GM12878 (cell line): ENCODE results near the gene C15orf61. TPM values are rescaled to one million over a fixed set of nuclear protein-coding genes. Genes with fewer than 3 reads are reported as not detected.

ENCODE experiments used
- ATF3 ChIP-seq: IDR thresholded peaks from 2 replicates; pipeline ENCODE4 v1.6.1; 2011; ENCODE audit warnings: low read depth, mild to moderate bottlenecking, low read length, moderate library complexity, borderline replicate concordance; ENCODE audit errors: extremely low read depth
- HCFC1 ChIP-seq: fragments of 150-350 bp; IDR thresholded peaks from 2 replicates; pipeline ENCODE4 v1.6.1; 2014; ENCODE audit warnings: low read length
- MXI1 ChIP-seq: fragments of 150-350 bp; IDR thresholded peaks from 2 replicates; pipeline ENCODE4 v1.6.1; 2011; ENCODE audit warnings: low read depth, mild to moderate bottlenecking, inconsistent platforms, low read length, improper control_type of control experiment
- NBN ChIP-seq: fragments of 450-650 bp; IDR thresholded peaks from 2 replicates; pipeline ENCODE4 v1.6.1; 2016
- NRF1 ChIP-seq: conservative IDR thresholded peaks from 2 replicates; pipeline ENCODE4 v1.6.1; 2011; ENCODE audit warnings: mild to moderate bottlenecking, low read depth, low read length, improper control_type of control experiment
- RCOR1 ChIP-seq: conservative IDR thresholded peaks from 2 replicates; pipeline ENCODE4 v1.6.1; 2012; ENCODE audit warnings: low read depth, low read length, improper control_type of control experiment
- SMC3 ChIP-seq: IDR thresholded peaks from 2 replicates; pipeline ENCODE4 v1.6.1; 2011; ENCODE audit warnings: low read length, improper control_type of control experiment, borderline replicate concordance
- SREBF1 ChIP-seq: IDR thresholded peaks from 2 replicates; pipeline ENCODE4 v1.6.1; 2012; ENCODE audit warnings: mild to moderate bottlenecking, low read length
- STAT1 ChIP-seq: fragments of 450-650 bp; conservative IDR thresholded peaks from 2 replicates; pipeline ENCODE4 v1.6.1; 2014; ENCODE audit warnings: antibody characterized with exemption, mild to moderate bottlenecking
- SUPT20H ChIP-seq: IDR thresholded peaks from 2 replicates; pipeline ENCODE4 v1.6.1; 2011; ENCODE audit warnings: low read depth, mild to moderate bottlenecking, low read length, moderate library complexity, borderline replicate concordance; ENCODE audit not compliant: control insufficient read depth
- TARDBP ChIP-seq: IDR thresholded peaks from 2 replicates; pipeline ENCODE4 v1.6.1; 2016; ENCODE audit warnings: borderline replicate concordance
- polyA plus RNA-seq, 11 experiments: library from polyadenylated mRNA; depleted of rRNA in 4 of 11; unstranded in 6 of 11; stranded (reverse) in 5 of 11; fragments of >200 nt; fragmentation: Nextera tagmentation in 4 of 11; fragmentation: Illumina TruSeq in 1 of 11; extraction: Ambion mirVana in 4 of 11; extraction: Trizol in 1 of 11; gene quantifications; 1 replicate in 1 of 11; 2 replicates in 10 of 11; pipeline versions ENCODE4 v1.2.1 to v1.2.3, GENCODE V29; 2011 to 2016; ENCODE audit warnings: inconsistent platforms in 2 of 11, missing spikeins in 2 of 11, low read depth in 1 of 11
- total RNA-seq, 4 experiments: library from RNA; depleted of rRNA in 3 of 4; stranded (reverse); fragments of >200 nt in 3 of 4; fragmentation: Illumina TruSeq in 1 of 4; extraction: Trizol in 1 of 4; gene quantifications; 2 replicates each; pipeline versions ENCODE4 v1.2.1 to v1.2.3, GENCODE V29; 2013 to 2021
- TF ChIP-seq, protein P1 (sequence below): IDR thresholded peaks from 2 replicates; pipeline ENCODE4 v1.6.1; 2012; ENCODE audit warnings: improper control_type of control experiment, low read depth, low read length; ENCODE audit not compliant: insufficient replicate concordance
- TF ChIP-seq, protein P2 (sequence below): IDR thresholded peaks from 2 replicates; pipeline ENCODE4 v1.6.1; 2011; ENCODE audit warnings: borderline replicate concordance, low read depth, mild to moderate bottlenecking, moderate library complexity, low read length; ENCODE audit not compliant: insufficient read depth, poor library complexity, severe bottlenecking
- TF ChIP-seq, protein P3 (sequence below): fragments of 450-650 bp; formaldehyde crosslinking; IDR thresholded peaks from 2 replicates; pipeline ENCODE4 v1.4.0; 2022; ENCODE audit warnings: mild to moderate bottlenecking, moderate library complexity
- TF ChIP-seq, protein P4 (sequence below): IDR thresholded peaks from 2 replicates; pipeline ENCODE4 v1.6.1; 2012; ENCODE audit warnings: low read depth, low read length, improper control_type of control experiment
- TF ChIP-seq, protein P5 (sequence below): fragments of 450-650 bp; IDR thresholded peaks from 2 replicates; pipeline ENCODE4 v1.6.1; 2017; ENCODE audit warnings: borderline replicate concordance

C15orf61 gene
- total and polyA plus RNA-seq, 10 of the 15 experiments (the other 5 are each of a cell fraction or from before 2014, with no cell fraction given), result 1.4 to 8.7 (median 4.3) TPM

- TF ChIP-seq, protein P1, sequence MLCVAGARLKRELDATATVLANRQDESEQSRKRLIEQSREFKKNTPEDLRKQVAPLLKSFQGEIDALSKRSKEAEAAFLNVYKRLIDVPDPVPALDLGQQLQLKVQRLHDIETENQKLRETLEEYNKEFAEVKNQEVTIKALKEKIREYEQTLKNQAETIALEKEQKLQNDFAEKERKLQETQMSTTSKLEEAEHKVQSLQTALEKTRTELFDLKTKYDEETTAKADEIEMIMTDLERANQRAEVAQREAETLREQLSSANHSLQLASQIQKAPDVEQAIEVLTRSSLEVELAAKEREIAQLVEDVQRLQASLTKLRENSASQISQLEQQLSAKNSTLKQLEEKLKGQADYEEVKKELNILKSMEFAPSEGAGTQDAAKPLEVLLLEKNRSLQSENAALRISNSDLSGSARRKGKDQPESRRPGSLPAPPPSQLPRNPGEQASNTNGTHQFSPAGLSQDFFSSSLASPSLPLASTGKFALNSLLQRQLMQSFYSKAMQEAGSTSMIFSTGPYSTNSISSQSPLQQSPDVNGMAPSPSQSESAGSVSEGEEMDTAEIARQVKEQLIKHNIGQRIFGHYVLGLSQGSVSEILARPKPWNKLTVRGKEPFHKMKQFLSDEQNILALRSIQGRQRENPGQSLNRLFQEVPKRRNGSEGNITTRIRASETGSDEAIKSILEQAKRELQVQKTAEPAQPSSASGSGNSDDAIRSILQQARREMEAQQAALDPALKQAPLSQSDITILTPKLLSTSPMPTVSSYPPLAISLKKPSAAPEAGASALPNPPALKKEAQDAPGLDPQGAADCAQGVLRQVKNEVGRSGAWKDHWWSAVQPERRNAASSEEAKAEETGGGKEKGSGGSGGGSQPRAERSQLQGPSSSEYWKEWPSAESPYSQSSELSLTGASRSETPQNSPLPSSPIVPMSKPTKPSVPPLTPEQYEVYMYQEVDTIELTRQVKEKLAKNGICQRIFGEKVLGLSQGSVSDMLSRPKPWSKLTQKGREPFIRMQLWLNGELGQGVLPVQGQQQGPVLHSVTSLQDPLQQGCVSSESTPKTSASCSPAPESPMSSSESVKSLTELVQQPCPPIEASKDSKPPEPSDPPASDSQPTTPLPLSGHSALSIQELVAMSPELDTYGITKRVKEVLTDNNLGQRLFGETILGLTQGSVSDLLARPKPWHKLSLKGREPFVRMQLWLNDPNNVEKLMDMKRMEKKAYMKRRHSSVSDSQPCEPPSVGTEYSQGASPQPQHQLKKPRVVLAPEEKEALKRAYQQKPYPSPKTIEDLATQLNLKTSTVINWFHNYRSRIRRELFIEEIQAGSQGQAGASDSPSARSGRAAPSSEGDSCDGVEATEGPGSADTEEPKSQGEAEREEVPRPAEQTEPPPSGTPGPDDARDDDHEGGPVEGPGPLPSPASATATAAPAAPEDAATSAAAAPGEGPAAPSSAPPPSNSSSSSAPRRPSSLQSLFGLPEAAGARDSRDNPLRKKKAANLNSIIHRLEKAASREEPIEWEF, result no peak
- no peak for TF ChIP-seq SREBF1
- 0 out of 2 replicates have a peak, but pooled peaks have one; percentile 29 for TF ChIP-seq NBN
- no peak for TF ChIP-seq ATF3
- TF ChIP-seq STAT1, result no peak; the same call in 1 of the 2 replicates
- TF ChIP-seq, protein P2, sequence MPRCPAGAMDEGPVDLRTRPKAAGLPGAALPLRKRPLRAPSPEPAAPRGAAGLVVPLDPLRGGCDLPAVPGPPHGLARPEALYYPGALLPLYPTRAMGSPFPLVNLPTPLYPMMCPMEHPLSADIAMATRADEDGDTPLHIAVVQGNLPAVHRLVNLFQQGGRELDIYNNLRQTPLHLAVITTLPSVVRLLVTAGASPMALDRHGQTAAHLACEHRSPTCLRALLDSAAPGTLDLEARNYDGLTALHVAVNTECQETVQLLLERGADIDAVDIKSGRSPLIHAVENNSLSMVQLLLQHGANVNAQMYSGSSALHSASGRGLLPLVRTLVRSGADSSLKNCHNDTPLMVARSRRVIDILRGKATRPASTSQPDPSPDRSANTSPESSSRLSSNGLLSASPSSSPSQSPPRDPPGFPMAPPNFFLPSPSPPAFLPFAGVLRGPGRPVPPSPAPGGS, result no peak
- TF ChIP-seq SMC3, result peak; percentile 6; the same call in 1 of the 2 replicates
- TF ChIP-seq, protein P3, sequence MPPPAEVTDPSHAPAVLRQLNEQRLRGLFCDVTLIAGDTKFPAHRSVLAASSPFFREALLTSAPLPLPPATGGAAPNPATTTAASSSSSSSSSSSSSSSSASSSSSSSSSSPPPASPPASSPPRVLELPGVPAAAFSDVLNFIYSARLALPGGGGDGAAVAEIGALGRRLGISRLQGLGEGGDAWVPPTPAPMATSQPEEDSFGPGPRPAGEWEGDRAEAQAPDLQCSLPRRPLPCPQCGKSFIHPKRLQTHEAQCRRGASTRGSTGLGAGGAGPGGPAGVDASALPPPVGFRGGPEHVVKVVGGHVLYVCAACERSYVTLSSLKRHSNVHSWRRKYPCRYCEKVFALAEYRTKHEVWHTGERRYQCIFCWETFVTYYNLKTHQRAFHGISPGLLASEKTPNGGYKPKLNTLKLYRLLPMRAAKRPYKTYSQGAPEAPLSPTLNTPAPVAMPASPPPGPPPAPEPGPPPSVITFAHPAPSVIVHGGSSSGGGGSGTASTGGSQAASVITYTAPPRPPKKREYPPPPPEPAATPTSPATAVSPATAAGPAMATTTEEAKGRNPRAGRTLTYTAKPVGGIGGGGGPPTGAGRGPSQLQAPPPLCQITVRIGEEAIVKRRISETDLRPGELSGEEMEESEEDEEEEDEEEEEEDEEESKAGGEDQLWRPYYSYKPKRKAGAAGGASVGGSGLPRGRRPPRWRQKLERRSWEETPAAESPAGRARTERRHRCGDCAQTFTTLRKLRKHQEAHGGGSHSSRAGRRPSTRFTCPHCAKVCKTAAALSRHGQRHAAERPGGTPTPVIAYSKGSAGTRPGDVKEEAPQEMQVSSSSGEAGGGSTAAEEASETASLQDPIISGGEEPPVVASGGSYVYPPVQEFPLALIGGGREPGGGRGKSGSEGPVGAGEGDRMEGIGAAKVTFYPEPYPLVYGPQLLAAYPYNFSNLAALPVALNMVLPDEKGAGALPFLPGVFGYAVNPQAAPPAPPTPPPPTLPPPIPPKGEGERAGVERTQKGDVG (CRISPR knock-in tag), result no peak
- TF ChIP-seq HCFC1, result peak; percentile 72
- TF ChIP-seq SUPT20H, result no peak
- TF ChIP-seq NRF1, result 0 out of 2 replicates have a peak, but pooled peaks have one; percentile 3
- peak; percentile 72; the same call in 1 of the 2 replicates for TF ChIP-seq MXI1
- TF ChIP-seq, protein P4, sequence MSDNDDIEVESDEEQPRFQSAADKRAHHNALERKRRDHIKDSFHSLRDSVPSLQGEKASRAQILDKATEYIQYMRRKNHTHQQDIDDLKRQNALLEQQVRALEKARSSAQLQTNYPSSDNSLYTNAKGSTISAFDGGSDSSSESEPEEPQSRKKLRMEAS, result peak; percentile 31; the same call in 1 of the 2 replicates
- TF ChIP-seq, protein P5, sequence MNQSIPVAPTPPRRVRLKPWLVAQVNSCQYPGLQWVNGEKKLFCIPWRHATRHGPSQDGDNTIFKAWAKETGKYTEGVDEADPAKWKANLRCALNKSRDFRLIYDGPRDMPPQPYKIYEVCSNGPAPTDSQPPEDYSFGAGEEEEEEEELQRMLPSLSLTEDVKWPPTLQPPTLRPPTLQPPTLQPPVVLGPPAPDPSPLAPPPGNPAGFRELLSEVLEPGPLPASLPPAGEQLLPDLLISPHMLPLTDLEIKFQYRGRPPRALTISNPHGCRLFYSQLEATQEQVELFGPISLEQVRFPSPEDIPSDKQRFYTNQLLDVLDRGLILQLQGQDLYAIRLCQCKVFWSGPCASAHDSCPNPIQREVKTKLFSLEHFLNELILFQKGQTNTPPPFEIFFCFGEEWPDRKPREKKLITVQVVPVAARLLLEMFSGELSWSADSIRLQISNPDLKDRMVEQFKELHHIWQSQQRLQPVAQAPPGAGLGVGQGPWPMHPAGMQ, result no peak
- peak; percentile 21; the same call in 1 of the 2 replicates for TF ChIP-seq TARDBP
- TF ChIP-seq RCOR1, result no peak
These were observed 21.8 kb downstream of the C15orf61 start, which contains the start of gene MAP2K5 (continued) for GRCh38 chr15:67542420-67543347.
